HG03442 (cell line): Measurements from ENCODE around the gene PCDHGA3.
"Not testable (repeated sequence)": the region's sequence is repeated elsewhere in the genome, so short reads cannot be mapped to it uniquely, and the experiment has no call there.

ENCODE experiments used
- ATAC-seq: cut with Tn5 transposase; IDR thresholded peaks from one replicate; pipeline ENCODE4 v1.9.1; 2021; ENCODE audit warnings: mild to moderate bottlenecking, moderate library complexity; ENCODE audit not compliant: unreplicated experiment

PCDHGA3 gene

DNA sequence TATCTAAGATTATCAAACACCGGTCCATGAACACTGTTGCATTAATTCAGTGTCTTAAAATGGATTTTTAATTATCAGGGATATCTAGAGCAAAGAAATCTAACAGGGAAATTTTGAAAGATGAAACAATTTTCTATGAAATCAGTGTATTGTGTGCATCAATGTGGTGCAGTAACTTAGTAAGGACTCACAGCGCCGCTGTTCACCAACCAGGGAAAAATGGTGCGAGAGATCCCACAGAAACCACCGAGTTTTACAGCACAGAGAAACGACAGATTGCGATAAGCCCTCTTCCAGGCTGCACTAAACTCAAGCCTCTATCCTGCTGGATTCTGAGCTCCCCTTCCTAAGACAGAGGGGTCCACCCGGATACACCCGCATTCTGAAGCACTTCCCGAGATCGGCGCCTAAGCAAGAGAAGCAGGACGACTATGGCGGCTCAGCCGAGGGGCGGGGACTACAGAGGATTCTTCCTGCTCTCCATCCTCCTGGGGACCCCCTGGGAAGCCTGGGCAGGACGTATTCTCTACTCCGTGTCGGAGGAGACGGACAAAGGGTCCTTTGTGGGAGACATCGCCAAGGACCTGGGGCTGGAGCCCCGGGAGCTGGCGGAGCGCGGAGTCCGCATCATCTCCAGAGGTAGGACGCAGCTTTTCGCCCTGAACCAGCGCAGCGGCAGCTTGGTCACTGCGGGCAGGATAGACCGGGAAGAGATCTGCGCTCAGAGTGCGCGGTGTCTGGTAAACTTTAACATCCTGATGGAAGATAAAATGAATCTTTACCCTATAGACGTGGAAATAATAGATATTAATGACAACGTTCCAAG, 39.1 kb downstream of the PCDHGA3 start, which contains the start of gene PCDHGA7:
PCDHGA7 (plus strand) TSS at position 274 of the 826 bp plus-strand sequence; CDS start at position 432, 158 bp downstream.
- no peak for ATAC-seq

- no peak for ATAC-seq
These were observed 39.7 kb downstream of the PCDHGA3 start for GRCh38 chr5:141383345-141383744.

DNA sequence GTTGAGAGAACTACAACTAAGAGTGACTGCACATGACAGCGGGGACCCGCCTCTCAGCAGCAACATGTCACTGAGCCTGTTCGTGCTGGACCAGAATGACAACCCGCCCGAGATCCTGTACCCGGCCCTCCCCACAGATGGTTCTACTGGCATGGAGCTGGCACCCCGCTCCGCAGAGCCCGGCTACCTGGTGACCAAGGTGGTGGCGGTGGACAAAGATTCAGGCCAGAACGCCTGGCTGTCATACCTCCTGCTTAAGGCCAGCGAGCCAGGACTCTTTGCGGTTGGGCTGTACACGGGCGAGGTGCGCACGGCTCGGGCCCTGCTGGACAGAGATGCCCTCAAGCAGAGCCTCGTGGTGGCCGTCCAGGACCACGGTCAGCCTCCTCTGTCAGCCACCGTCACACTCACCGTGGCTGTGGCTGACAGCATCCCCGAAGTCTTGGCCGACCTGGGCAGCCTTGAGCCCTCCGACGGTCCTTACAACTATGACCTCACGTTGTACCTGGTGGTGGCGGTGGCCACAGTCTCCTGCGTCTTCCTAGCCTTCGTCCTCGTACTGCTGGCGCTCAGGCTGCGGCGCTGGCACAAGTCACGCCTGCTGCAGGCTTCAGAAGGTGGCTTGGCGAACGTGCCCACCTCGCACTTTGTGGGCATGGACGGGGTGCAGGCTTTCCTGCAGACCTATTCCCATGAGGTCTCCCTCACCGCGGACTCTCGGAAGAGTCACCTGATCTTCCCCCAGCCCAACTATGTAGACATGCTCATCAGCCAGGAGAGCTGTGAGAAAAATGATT, 41.0 kb downstream of the PCDHGA3 start:
- ATAC-seq, result no peak

GRCh38 chr5:141387557-141388311, 44.1 kb downstream of the PCDHGA3 start, which contains the start of gene PCDHGB4:
Gene PCDHGB4, plus strand, starts transcription at chr5:141387698. Its CDS starts 187 bp downstream, at chr5:141387885.
- not testable (repeated sequence) for ATAC-seq

DNA sequence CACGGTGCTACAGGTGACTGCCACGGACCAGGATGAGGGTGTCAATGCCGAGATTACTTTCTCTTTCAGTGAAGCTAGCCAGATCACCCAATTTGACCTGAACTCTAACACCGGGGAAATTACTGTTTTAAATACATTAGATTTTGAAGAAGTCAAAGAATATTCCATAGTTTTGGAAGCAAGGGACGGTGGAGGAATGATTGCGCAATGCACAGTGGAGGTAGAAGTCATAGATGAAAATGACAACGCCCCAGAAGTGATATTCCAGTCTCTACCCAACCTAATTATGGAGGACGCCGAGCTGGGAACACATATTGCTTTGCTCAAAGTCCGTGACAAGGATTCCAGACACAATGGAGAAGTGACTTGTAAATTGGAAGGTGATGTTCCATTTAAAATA, 45.0 kb downstream of the PCDHGA3 start:
- no peak for ATAC-seq

DNA sequence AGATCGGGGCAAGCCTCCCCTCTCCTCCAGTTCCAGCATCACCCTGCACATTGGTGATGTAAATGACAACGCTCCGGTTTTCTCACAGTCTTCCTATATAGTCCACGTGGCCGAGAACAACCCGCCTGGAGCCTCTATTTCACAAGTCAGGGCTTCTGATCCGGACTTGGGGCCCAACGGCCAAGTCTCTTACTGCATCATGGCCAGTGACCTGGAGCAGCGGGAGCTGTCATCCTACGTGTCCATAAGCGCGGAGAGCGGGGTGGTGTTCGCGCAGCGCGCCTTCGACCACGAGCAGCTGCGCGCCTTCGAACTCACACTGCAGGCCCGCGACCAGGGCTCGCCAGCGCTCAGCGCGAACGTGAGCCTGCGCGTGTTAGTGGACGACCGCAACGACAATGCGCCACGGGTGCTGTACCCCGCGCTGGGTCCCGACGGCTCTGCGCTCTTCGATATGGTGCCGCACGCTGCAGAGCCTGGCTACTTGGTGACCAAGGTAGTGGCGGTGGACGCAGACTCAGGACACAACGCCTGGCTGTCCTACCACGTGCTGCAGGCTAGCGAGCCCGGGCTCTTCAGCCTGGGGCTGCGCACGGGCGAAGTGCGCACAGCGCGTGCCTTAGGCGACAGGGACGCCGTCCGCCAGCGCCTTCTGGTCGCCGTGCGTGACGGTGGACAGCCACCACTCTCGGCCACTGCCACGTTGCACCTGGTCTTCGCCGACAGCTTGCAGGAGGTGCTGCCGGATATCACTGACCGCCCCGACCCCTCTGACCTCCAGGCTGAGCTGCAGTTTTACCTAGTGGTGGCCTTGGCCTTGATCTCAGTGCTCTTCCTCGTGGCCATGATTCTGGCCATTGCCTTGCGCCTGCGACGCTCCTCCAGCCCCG, 45.8 kb downstream of the PCDHGA3 start:
- ATAC-seq, result no peak

GRCh38 chr5:141392429-141393198, 49.0 kb downstream of the PCDHGA3 start, which contains the start of gene PCDHGA8:
Gene PCDHGA8, plus strand, starts transcription at chr5:141392633. Its CDS starts 181 bp downstream, at chr5:141392814.
- no peak for ATAC-seq

DNA sequence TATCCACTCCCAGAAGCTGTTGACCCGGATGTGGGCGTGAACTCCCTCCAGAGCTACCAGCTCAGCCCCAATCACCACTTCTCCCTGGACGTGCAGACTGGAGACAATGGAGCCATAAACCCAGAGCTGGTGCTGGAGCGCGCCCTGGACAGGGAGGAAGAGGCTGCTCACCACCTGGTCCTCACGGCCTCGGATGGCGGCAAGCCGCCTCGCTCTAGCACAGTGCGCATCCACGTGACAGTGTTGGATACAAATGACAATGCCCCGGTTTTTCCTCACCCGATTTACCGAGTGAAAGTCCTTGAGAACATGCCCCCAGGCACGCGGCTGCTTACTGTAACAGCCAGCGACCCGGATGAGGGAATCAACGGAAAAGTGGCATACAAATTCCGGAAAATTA, 49.6 kb downstream of the PCDHGA3 start:
- ATAC-seq, result no peak

DNA sequence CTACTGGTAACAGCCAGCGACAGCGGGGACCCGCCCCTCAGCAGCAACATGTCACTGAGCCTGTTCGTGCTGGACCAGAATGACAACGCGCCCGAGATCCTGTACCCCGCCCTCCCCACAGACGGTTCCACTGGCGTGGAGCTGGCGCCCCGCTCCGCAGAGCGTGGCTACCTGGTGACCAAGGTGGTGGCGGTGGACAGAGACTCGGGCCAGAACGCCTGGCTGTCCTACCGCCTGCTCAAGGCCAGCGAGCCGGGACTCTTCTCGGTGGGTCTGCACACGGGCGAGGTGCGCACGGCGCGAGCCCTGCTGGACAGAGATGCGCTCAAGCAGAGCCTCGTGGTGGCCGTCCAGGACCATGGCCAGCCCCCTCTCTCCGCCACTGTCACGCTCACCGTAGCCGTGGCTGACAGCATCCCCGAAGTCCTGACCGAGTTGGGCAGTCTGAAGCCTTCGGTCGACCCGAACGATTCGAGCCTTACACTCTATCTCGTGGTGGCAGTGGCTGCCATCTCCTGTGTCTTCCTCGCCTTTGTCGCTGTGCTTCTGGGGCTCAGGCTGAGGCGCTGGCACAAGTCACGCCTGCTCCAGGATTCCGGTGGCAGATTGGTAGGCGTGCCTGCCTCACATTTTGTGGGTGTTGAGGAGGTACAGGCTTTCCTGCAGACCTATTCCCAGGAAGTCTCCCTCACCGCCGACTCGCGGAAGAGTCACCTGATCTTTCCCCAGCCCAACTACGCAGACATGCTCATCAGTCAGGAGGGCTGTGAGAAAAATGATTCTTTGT, 51.0 kb downstream of the PCDHGA3 start:
- not testable (repeated sequence) for ATAC-seq
